GM12865 (cell line): ENCODE data around the gene AGFG2.

Experiments used
- DNase-seq: peaks from one replicate; pipeline ENCODE4 v3.0.0; 2010; ENCODE audit warnings: low read depth
- H3K4me3 ChIP-seq: 2 replicates; pipeline ENCODE4 v1.5.1; 2011; ENCODE audit warnings: mild to moderate bottlenecking, low read depth, low read length, control low read depth
- TF ChIP-seq, protein P1 (sequence below): IDR thresholded peaks from 2 replicates; pipeline ENCODE4 v1.5.1; 2011; ENCODE audit warnings: low read length, control low read depth, low read depth, inconsistent platforms; ENCODE audit not compliant: insufficient read depth; ENCODE audit errors: missing control alignments

The AGFG2 gene, protein sequence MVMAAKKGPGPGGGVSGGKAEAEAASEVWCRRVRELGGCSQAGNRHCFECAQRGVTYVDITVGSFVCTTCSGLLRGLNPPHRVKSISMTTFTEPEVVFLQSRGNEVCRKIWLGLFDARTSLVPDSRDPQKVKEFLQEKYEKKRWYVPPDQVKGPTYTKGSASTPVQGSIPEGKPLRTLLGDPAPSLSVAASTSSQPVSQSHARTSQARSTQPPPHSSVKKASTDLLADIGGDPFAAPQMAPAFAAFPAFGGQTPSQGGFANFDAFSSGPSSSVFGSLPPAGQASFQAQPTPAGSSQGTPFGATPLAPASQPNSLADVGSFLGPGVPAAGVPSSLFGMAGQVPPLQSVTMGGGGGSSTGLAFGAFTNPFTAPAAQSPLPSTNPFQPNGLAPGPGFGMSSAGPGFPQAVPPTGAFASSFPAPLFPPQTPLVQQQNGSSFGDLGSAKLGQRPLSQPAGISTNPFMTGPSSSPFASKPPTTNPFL

DNA sequence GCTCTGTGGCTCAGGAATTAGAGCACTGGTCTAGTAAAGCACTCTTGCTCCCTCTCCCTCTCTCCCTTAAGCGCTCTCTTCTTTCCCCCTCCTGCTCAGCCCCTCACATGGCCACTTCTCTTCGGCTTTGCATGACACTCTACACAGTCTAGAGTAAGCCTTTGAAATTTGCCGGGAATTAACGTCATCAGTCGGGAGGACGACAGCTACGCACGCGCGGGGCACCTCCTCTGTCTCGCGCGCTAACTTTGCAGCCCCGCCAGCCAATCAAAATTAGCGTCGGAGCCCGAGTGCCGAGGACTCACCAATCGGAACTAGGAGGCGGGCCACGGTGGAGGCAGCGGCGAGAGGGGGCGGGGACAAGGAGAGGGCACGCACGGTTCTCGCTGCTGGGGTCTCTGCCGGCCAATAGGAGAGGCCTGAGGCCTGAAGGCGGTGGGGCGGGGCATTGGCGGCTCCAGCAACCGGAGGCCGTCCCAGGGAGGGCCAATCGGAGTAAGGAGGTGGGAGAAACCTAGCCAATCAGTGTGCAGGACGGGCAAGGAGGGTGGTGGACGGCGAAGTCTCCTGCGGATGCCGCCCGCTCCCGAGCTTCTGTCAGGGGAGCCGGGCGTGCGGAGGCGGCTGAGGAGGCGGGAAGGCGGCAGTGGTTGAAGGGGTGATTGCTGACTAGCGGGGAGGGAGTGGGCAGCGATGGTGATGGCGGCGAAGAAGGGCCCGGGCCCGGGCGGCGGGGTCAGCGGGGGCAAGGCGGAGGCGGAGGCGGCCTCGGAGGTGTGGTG is at the start of gene AGFG2:
AGFG2 (plus strand) TSS at position 550 of the 782 bp plus-strand sequence; CDS start at position 694, 144 bp downstream.
- TF ChIP-seq, protein P1, sequence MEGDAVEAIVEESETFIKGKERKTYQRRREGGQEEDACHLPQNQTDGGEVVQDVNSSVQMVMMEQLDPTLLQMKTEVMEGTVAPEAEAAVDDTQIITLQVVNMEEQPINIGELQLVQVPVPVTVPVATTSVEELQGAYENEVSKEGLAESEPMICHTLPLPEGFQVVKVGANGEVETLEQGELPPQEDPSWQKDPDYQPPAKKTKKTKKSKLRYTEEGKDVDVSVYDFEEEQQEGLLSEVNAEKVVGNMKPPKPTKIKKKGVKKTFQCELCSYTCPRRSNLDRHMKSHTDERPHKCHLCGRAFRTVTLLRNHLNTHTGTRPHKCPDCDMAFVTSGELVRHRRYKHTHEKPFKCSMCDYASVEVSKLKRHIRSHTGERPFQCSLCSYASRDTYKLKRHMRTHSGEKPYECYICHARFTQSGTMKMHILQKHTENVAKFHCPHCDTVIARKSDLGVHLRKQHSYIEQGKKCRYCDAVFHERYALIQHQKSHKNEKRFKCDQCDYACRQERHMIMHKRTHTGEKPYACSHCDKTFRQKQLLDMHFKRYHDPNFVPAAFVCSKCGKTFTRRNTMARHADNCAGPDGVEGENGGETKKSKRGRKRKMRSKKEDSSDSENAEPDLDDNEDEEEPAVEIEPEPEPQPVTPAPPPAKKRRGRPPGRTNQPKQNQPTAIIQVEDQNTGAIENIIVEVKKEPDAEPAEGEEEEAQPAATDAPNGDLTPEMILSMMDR = no peak
- DNase-seq = peak; percentile 100
- peak within 1 kb of the TSS; percentile 87 for H3K4me3 ChIP-seq

DNA sequence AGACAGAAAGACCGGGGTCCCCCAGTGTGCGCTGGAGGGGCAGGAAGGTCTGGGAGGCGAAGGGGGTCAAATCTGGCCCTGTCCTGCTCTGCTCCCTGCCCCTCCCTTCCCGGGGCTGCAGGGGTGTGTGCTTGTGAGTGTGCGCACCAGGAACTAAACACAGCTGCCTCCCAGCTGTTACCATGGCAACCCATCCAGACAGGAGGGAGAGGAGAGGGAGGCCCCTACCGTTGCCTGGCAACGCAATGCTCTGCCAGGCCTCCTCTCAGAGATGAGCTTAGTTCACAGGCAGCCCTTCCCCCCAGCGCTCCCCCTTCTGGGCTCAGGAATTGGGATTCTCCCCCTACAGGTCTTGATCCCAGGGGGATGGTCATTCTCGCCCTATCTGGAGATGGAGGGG is 49.2 kb upstream of the AGFG2 start:
- DNase-seq = peak; percentile 91
- TF ChIP-seq, protein P1 = no peak
- H3K4me3 ChIP-seq = no peak overlapping the region

DNA sequence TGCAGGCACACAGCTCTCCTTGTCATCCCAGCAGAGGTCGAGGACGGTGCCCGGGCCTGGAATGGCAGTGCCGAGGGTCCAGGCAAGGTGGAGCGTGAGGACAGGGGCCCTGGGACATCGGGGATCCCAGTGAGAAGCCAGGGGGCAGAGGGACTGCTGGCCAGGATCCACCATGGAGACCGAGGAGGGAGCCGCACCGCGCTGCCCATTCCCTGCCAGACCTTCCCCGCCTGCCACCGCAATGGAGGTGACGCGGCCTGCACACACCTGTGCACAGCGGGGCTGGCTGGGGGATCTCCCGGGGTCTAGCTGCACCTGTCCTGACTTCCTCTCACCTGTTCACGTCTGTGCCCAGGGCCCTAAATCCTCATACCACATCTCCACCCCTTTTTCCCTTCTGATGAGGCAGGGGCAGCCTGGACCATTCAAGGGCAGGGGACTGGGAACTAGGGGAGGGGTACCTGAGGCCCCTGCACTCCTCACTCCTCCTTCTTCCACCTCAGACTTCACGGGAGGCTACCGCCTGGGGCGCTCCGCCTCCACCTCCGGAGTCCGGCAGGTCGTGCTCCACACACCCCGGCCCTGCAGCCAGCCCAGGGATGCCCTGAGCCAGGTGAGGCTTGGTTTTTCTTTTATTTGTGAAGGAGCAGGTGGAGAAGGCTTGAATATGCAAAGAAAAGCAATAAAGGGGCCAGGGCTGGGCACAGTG is 48.4 kb upstream of the AGFG2 start:
- H3K4me3 ChIP-seq = no peak overlapping the region
- TF ChIP-seq, protein P1 = no peak
- DNase-seq = no peak

DNA sequence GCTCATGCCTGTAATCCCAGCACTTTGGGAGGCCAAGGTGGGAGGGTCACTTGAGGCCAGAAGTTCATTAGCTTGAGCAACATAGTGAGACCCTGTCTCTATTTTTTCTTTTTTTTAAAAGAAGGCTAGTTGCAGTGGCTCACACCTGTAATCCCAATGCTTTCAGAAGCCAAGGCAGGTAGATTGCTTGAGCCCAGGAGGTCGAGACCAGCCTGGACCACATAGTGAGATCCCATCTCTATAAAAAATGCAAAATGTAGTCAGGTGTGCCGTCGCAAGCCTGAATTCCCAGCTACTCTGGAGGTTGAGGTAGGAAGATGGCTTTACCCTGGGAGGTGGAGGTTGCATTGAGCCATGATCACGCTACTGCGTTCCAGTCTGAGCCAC is 47.8 kb upstream of the AGFG2 start:
- DNase-seq = no peak
- H3K4me3 ChIP-seq = no peak overlapping the region
- TF ChIP-seq, protein P1 = no peak

DNA sequence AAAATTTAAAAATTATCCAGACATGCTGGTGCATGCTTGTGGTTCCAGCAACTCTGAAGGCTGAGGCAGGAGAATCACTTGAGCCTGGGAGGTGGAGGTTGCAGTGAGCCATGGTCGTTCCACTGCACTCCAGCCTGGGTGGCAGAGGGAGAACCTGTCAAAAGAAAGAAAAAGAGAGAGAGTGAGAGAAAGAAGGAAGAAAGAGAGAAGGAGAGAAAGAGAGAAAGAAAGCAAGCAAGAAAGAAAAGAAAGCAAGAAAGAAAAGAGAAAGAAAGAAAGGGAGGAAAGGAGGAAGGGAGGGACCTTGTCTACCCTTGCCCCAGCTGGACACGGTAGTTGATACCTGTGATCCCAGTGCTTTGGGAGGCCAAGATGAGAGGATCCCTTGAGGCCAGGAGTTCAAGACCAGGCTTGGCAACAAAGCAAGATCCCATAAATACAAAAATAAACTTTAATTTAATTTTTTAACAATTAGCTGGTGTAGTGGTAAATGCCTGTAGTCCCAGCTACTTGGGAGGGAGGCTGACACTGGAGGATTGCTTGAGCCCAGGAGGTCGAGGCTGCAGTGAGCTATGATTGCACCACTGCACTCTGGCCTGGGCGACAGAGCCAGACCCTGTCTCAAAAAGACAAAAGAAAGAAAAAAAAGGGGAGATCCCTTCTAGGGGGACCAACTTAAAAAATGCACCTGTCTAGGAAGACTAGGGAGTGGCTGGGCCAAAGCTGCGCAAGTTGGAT is 46.1 kb upstream of the AGFG2 start:
- peak overlapping the region; percentile 15 for H3K4me3 ChIP-seq
- DNase-seq = no peak
- TF ChIP-seq, protein P1 = no peak
